Liver (tissue), 9 donors: ENCODE data around the gene PCDHGB1. TPM values are rescaled to one million over a fixed set of nuclear protein-coding genes. Genes with fewer than 3 reads are reported as not detected.

Source experiments
- DNase-seq: peaks from one replicate; pipeline ENCODE4 v3.0.0-alpha.2; 2017; ENCODE audit warnings: low spot score
- H3K27ac ChIP-seq, 2 donors: one replicate each; pipeline ENCODE4 v1.7.0; 2013; ENCODE audit warnings: inconsistent platforms in 2 of 2, low read length in 2 of 2, control low read depth in 1 of 2, low read depth in 1 of 2, mild to moderate bottlenecking in 1 of 2
- H3K27me3 ChIP-seq, 4 donors: one replicate each; pipeline versions ENCODE4 v1.6.1 to v1.7.0; 2013; ENCODE audit warnings: low read length in 3 of 4, inconsistent platforms in 1 of 4, mild to moderate bottlenecking in 1 of 4, moderate library complexity in 1 of 4; ENCODE audit not compliant: control insufficient read depth in 4 of 4, insufficient read depth in 4 of 4
- H3K36me3 ChIP-seq, 4 donors: one replicate each; pipeline versions ENCODE4 v1.6.1 to v1.7.0; 2013; ENCODE audit warnings: low read length in 3 of 4, mild to moderate bottlenecking in 3 of 4, low read depth in 1 of 4, moderate library complexity in 1 of 4; ENCODE audit not compliant: control insufficient read depth in 4 of 4, insufficient read depth in 3 of 4
- H3K4me1 ChIP-seq, 4 donors: one replicate each; pipeline versions ENCODE4 v1.6.1 to v1.7.0; 2013; ENCODE audit warnings: low read length in 3 of 4, mild to moderate bottlenecking in 3 of 4, moderate library complexity in 1 of 4; ENCODE audit not compliant: control insufficient read depth in 4 of 4, insufficient read depth in 4 of 4
- H3K4me3 ChIP-seq, 3 donors: one replicate each; pipeline versions ENCODE4 v1.6.1 to v1.7.0; 2013; ENCODE audit warnings: low read length in 3 of 3, control low read depth in 1 of 3, low read depth in 1 of 3, mild to moderate bottlenecking in 1 of 3
- H3K9ac ChIP-seq, 2 donors: one replicate each; pipeline ENCODE4 v1.7.0; 2013; ENCODE audit warnings: low read length in 2 of 2, mild to moderate bottlenecking in 2 of 2, moderate library complexity in 2 of 2, control low read depth in 1 of 2, low read depth in 1 of 2
- H3K9me3 ChIP-seq, 4 donors: one replicate each; pipeline versions ENCODE4 v1.6.1 to v1.7.0; 2013; ENCODE audit warnings: low read length in 3 of 4; ENCODE audit not compliant: control insufficient read depth in 4 of 4
- ATF3 ChIP-seq: IDR thresholded peaks from 2 replicates; pipeline ENCODE4 v1.6.1; 2016; ENCODE audit warnings: antibody characterized with exemption
- CTCF ChIP-seq: fragments of 150-350 bp; IDR thresholded peaks from 2 replicates; pipeline ENCODE4 v1.5.1; 2017; ENCODE audit warnings: improper control_type of control experiment, low read depth, low read length; ENCODE audit not compliant: missing input control
- EGR1 ChIP-seq, 2 donors: IDR thresholded peaks; 2 replicates each; pipeline ENCODE4 v1.6.1; 2016 to 2018; ENCODE audit warnings: antibody characterized with exemption in 2 of 2, low read depth in 2 of 2
- FOXA1 ChIP-seq: IDR thresholded peaks from 2 replicates; pipeline ENCODE4 v1.6.1; 2016; ENCODE audit warnings: antibody characterized with exemption
- FOXA2 ChIP-seq: IDR thresholded peaks from 2 replicates; pipeline ENCODE4 v1.6.1; 2016; ENCODE audit warnings: antibody characterized with exemption
- GABPA ChIP-seq, 2 donors: IDR thresholded peaks in 1 of 2; conservative IDR thresholded peaks in 1 of 2; 2 replicates each; pipeline ENCODE4 v1.6.1; 2016; ENCODE audit warnings: antibody characterized with exemption in 2 of 2, mild to moderate bottlenecking in 1 of 2, moderate library complexity in 1 of 2
- HNF4A ChIP-seq, 2 donors: conservative IDR thresholded peaks; 2 replicates each; pipeline ENCODE4 v1.6.1; 2016; ENCODE audit warnings: antibody characterized with exemption in 2 of 2, mild to moderate bottlenecking in 2 of 2
- HNF4G ChIP-seq: IDR thresholded peaks from 2 replicates; pipeline ENCODE4 v1.6.1; 2016; ENCODE audit warnings: antibody characterized with exemption
- MAX ChIP-seq: IDR thresholded peaks from 2 replicates; pipeline ENCODE4 v1.6.1; 2016; ENCODE audit warnings: antibody characterized with exemption
- RAD21 ChIP-seq, 2 donors: IDR thresholded peaks; 2 replicates each; pipeline ENCODE4 v1.6.1; 2016; ENCODE audit warnings: antibody characterized with exemption in 2 of 2, mild to moderate bottlenecking in 2 of 2
- REST ChIP-seq: IDR thresholded peaks from 2 replicates; pipeline ENCODE4 v1.6.1; 2016; ENCODE audit warnings: antibody characterized with exemption, mild to moderate bottlenecking
- RXRA ChIP-seq, 2 donors: IDR thresholded peaks; 2 replicates each; pipeline ENCODE4 v1.6.1; 2017 to 2018; ENCODE audit warnings: antibody characterized with exemption in 2 of 2, mild to moderate bottlenecking in 1 of 2
- SP1 ChIP-seq: IDR thresholded peaks from 2 replicates; pipeline ENCODE4 v1.6.1; 2018; ENCODE audit warnings: antibody characterized with exemption, mild to moderate bottlenecking
- TAF1 ChIP-seq: conservative IDR thresholded peaks from 2 replicates; pipeline ENCODE4 v1.6.1; 2016; ENCODE audit warnings: antibody characterized with exemption, mild to moderate bottlenecking
- YY1 ChIP-seq: IDR thresholded peaks from 2 replicates; pipeline ENCODE4 v1.6.1; 2016; ENCODE audit warnings: antibody characterized with exemption, mild to moderate bottlenecking
- ZBTB33 ChIP-seq: IDR thresholded peaks from 2 replicates; pipeline ENCODE4 v1.6.1; 2016; ENCODE audit warnings: antibody characterized with exemption
- WGBS: extraction: QIAGEN DNeasy Blood & Tissue Kit; methylation state at CpG from one replicate; pipeline ENCODE4 v1.1.7; 2013; 5-methylcytosine and 5-hydroxymethylcytosine counted together
- polyA plus RNA-seq, 2 donors: library from polyadenylated mRNA; stranded (reverse) in 1 of 2; unstranded in 1 of 2; fragments of 200-250 nt in 1 of 2; fragments of >200 nt in 1 of 2; fragmentation: Nextera tagmentation in 1 of 2; extraction: Ambion mirVana in 1 of 2; gene quantifications; one replicate each; pipeline versions ENCODE4 v1.2.1 to v1.2.3, GENCODE V29; 2013 to 2015
- total RNA-seq, 2 donors: library from RNA; depleted of rRNA; stranded (reverse); fragments of >200 nt; gene quantifications; one replicate each; pipeline ENCODE4 v1.2.3, GENCODE V29; 2014
- donor health status: healthy.
- donor health status: healthy.
- donor health status: healthy.
- donor health status: healthy.
- donor health status: healthy.

PCDHGB1 gene
- total and polyA plus RNA-seq, 4 donors = 0.10 to 0.75 (median 0.13) TPM

- Histone ChIP-seq H3K36me3 (no peaks in the 10 kb centered on the region), H3K27me3 (peaks cover 0 to 5% (median 0%) of the 10 kb centered on the region in 4 donors), H3K9me3 (peaks cover 35 to 73% (median 53%) of the 10 kb centered on the region in 4 donors), H3K4me3 (peak overlapping the region in 2 of 3 donors; percentile 44 to 50), H3K27ac (no peak overlapping the region), H3K4me1 (no peaks in the 10 kb centered on the region), H3K9ac (no peak overlapping the region)
- 30% methylated on average over 69 of the region's 69 CpGs for WGBS
- DNase-seq = no peak
- no peak for TF ChIP-seq HNF4A (conservative IDR thresholded peaks at IDR 0.05)
- TF ChIP-seq EGR1 (IDR thresholded peaks at IDR 0.05; ENCODE audit: low read depth in 2 of 2) = no peak
- TF ChIP-seq YY1 = no peak
- no peak for TF ChIP-seq ZBTB33
- TF ChIP-seq SP1 = no peak
- TF ChIP-seq TAF1 = no peak
- TF ChIP-seq HNF4G = no peak
- no peak for TF ChIP-seq ATF3
- no peak for TF ChIP-seq FOXA2
- no peak for TF ChIP-seq RAD21 (IDR thresholded peaks at IDR 0.05)
- no peak for TF ChIP-seq REST
- TF ChIP-seq FOXA1 = no peak
- TF ChIP-seq RXRA (IDR thresholded peaks at IDR 0.05) = no peak
- TF ChIP-seq MAX = no peak
These were observed 21.9 kb downstream of the PCDHGB1 start for GRCh38 chr5:141371572-141372475.

- Histone ChIP-seq H3K9me3 (peaks cover 37 to 83% (median 56%) of the 10 kb centered on the region in 4 donors), H3K4me1 (no peaks in the 10 kb centered on the region), H3K36me3 (no peaks in the 10 kb centered on the region), H3K4me3 (peak within 1 kb of the TSS in 2 of 3 donors; percentile 23 to 46), H3K27ac (no peak within 1 kb of the TSS), H3K27me3 (peaks cover 0 to 5% (median 0%) of the 10 kb centered on the region in 4 donors), H3K9ac (no peak within 1 kb of the TSS)
- DNase-seq = no peak
- TF ChIP-seq GABPA (IDR thresholded peaks at IDR 0.05 in 1 of 2, conservative IDR thresholded peaks at IDR 0.05 in 1 of 2) = no peak
- peak; percentile 9 to 22 for TF ChIP-seq RAD21 (IDR thresholded peaks at IDR 0.05)
- TF ChIP-seq CTCF = peak; percentile 13
- WGBS = 20% methylated on average over 27 of the region's 27 CpGs
These were observed 23.9 kb downstream of the PCDHGB1 start, which contains the start of gene PCDHGA6 for GRCh38 chr5:141373673-141374317. PCDHGA6 (plus strand) TSS chr5:141373891; CDS start chr5:141374084, 193 bp downstream.
